Ishikawa (cell line): ENCODE results near the gene GAB3.

Experiments used
- CEBPB ChIP-seq: IDR thresholded peaks from 2 replicates; pipeline ENCODE4 v1.6.1; 2012
- CREB1 ChIP-seq: IDR thresholded peaks from 2 replicates; pipeline ENCODE4 v1.6.1; 2012; ENCODE audit warnings: low read depth
- EGR1 ChIP-seq: IDR thresholded peaks from 2 replicates; pipeline ENCODE4 v1.6.1; 2012
- EP300 ChIP-seq: IDR thresholded peaks from 2 replicates; pipeline ENCODE4 v1.6.1; 2012; ENCODE audit warnings: borderline replicate concordance
- FOXM1 ChIP-seq: IDR thresholded peaks from 2 replicates; pipeline ENCODE4 v1.6.1; 2012; ENCODE audit warnings: low read depth, borderline replicate concordance
- NFIC ChIP-seq: IDR thresholded peaks from 2 replicates; pipeline ENCODE4 v1.6.1; 2012
- RAD21 ChIP-seq: IDR thresholded peaks from 2 replicates; pipeline ENCODE4 v1.6.1; 2012; ENCODE audit warnings: low read depth
- TAF1 ChIP-seq: IDR thresholded peaks from 2 replicates; pipeline ENCODE4 v1.6.1; 2012; ENCODE audit warnings: low read depth, mild to moderate bottlenecking
- TCF12 ChIP-seq: IDR thresholded peaks from 2 replicates; pipeline ENCODE4 v1.6.1; 2012; ENCODE audit warnings: low read depth
- TEAD4 ChIP-seq: IDR thresholded peaks from 2 replicates; pipeline ENCODE4 v1.6.1; 2012
- USF1 ChIP-seq: IDR thresholded peaks from 2 replicates; pipeline ENCODE4 v1.6.1; 2012
- YY1 ChIP-seq: IDR thresholded peaks from 2 replicates; pipeline ENCODE4 v1.6.1; 2012; ENCODE audit warnings: low read depth
- ZBTB7A ChIP-seq: IDR thresholded peaks from 2 replicates; pipeline ENCODE4 v1.6.1; 2012; ENCODE audit warnings: low read depth
- TF ChIP-seq, protein P1 (sequence below): IDR thresholded peaks from 2 replicates; pipeline ENCODE4 v1.6.1; 2012; ENCODE audit warnings: low read depth, mild to moderate bottlenecking
- TF ChIP-seq, protein P2 (sequence below): IDR thresholded peaks from 2 replicates; pipeline ENCODE4 v1.6.1; 2012

The GAB3 gene

GRCh38 chrX:154718616-154719015 is 32.3 kb downstream of the GAB3 start:
- TF ChIP-seq TAF1 = no peak

- TF ChIP-seq USF1 = no peak
- TF ChIP-seq CEBPB = no peak
- no peak for TF ChIP-seq TEAD4
- no peak for TF ChIP-seq EGR1
- no peak for TF ChIP-seq YY1
- TF ChIP-seq, protein P1, sequence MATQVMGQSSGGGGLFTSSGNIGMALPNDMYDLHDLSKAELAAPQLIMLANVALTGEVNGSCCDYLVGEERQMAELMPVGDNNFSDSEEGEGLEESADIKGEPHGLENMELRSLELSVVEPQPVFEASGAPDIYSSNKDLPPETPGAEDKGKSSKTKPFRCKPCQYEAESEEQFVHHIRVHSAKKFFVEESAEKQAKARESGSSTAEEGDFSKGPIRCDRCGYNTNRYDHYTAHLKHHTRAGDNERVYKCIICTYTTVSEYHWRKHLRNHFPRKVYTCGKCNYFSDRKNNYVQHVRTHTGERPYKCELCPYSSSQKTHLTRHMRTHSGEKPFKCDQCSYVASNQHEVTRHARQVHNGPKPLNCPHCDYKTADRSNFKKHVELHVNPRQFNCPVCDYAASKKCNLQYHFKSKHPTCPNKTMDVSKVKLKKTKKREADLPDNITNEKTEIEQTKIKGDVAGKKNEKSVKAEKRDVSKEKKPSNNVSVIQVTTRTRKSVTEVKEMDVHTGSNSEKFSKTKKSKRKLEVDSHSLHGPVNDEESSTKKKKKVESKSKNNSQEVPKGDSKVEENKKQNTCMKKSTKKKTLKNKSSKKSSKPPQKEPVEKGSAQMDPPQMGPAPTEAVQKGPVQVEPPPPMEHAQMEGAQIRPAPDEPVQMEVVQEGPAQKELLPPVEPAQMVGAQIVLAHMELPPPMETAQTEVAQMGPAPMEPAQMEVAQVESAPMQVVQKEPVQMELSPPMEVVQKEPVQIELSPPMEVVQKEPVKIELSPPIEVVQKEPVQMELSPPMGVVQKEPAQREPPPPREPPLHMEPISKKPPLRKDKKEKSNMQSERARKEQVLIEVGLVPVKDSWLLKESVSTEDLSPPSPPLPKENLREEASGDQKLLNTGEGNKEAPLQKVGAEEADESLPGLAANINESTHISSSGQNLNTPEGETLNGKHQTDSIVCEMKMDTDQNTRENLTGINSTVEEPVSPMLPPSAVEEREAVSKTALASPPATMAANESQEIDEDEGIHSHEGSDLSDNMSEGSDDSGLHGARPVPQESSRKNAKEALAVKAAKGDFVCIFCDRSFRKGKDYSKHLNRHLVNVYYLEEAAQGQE = no peak
- no peak for TF ChIP-seq ZBTB7A
- TF ChIP-seq, protein P2, sequence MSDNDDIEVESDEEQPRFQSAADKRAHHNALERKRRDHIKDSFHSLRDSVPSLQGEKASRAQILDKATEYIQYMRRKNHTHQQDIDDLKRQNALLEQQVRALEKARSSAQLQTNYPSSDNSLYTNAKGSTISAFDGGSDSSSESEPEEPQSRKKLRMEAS = no peak
- TF ChIP-seq FOXM1 = no peak
- TF ChIP-seq TAF1 = no peak
- no peak for TF ChIP-seq CREB1
- no peak for TF ChIP-seq TCF12
- TF ChIP-seq EP300 = no peak
- no peak for TF ChIP-seq RAD21
- no peak for TF ChIP-seq NFIC
Observed at GRCh38 chrX:154717824-154718223, 33.1 kb downstream of the GAB3 start.

DNA sequence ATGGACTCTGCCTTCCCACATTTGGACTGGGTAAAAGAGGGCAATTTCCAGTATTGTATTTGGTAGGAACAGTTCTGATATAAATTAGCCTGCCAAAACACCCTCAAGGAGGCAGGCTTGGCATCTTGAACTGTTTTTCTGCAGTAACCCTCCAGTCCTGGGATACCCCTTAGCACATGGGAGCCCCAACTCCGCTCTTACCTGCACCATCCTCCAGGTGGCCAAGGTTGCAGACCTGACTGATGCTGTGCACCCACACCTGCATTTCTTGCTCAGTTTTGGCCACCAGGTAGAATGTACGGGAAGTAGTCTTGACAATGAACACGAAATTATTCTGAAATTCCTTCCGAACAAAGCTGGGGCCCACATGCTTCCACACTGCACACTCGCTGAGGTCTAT is 35.1 kb downstream of the GAB3 start:
- no peak for TF ChIP-seq EP300
- no peak for TF ChIP-seq RAD21
- TF ChIP-seq TAF1 = no peak
- TF ChIP-seq TCF12 = no peak
- TF ChIP-seq, protein P1 = no peak

DNA sequence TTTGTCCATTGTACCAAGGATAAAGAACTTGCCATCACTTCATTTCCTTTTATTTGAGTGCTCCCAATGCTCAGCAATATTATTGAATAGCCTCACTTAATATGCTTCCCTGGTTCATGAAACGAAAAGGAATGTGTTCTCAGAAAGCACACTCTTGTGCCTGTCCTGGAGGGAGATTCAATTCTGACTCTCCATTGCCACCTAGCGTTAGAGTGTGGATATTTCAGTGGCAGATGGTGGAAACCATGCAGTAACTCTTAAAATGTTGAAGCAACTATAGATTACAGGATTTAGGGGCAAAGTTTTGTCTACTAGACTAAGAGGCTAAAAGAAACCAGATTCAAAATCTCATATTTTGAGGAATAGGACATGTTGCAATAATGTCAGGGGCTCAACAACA is 36.0 kb downstream of the GAB3 start:
- TF ChIP-seq EP300 = no peak
- TF ChIP-seq TCF12 = no peak
- no peak for TF ChIP-seq NFIC
- no peak for TF ChIP-seq FOXM1
- TF ChIP-seq RAD21 = peak; percentile 78
- no peak for TF ChIP-seq TEAD4

- TF ChIP-seq ZBTB7A (no peak), FOXM1 (no peak), USF1 (no peak), EP300 (no peak), CEBPB (no peak), TAF1 (no peak), RAD21 (no peak), TCF12 (no peak), CREB1 (no peak), EGR1 (no peak), NFIC (no peak), YY1 (no peak), TEAD4 (no peak)
- TF ChIP-seq, protein P2 = no peak
- TF ChIP-seq, protein P1 = no peak
Observed at GRCh38 chrX:154712781-154713740, 37.8 kb downstream of the GAB3 start.
